ENCODE measurements around the gene CGREF1. TPM values are rescaled to one million over a fixed set of nuclear protein-coding genes. Genes with fewer than 3 reads are reported as not detected.

Gene CGREF1
- total RNA-seq, 1 donor from 2014 or later = 4.6 TPM

- DNase-seq (ENCODE audit: low read depth, low spot score) = peak; percentile 57
Measured at GRCh38 chr2:27050996-27051901, 67.7 kb downstream of the CGREF1 start, which contains the start of gene AGBL5. AGBL5 (plus strand) TSS chr2:27051668; CDS start chr2:27052959, 1,291 bp downstream.

Other genes starting within 250 kb of the CGREF1 start
- 1.1 and 2.0 TPM in 2 replicates for gene MAPRE3, start 148.5 kb downstream of the CGREF1 start, total RNA-seq
- gene TMEM214, start 86.2 kb downstream of the CGREF1 start, total RNA-seq = 21.2 and 26.9 TPM in 2 replicates
- gene AGBL5, start 67.5 kb downstream of the CGREF1 start, total RNA-seq = 18.8 and 24.3 TPM in 2 replicates
- gene OST4, start 47.5 kb downstream of the CGREF1 start, total RNA-seq = 360 and 398 TPM in 2 replicates
- gene EMILIN1, start 40.5 kb downstream of the CGREF1 start, total RNA-seq = 13.8 and 21.6 TPM in 2 replicates
- gene KHK, start 32.4 kb downstream of the CGREF1 start, total RNA-seq = 2.1 and 4.6 TPM in 2 replicates
- gene ABHD1, start 4.7 kb upstream of the CGREF1 start, total RNA-seq = not detected in 2 replicates
- gene PREB, start 15.5 kb upstream of the CGREF1 start, total RNA-seq = 34.7 and 40.7 TPM in 2 replicates
- not detected in 2 replicates for gene PRR30, start 20.3 kb upstream of the CGREF1 start, total RNA-seq
- not detected in 2 replicates for gene TCF23, start 29.9 kb upstream of the CGREF1 start, total RNA-seq
- 97.0 and 127 TPM in 2 replicates for gene ATRAID, start 92.9 kb upstream of the CGREF1 start, total RNA-seq
- 20.4 and 48.9 TPM in 2 replicates for gene SLC5A6, start 93.1 kb upstream of the CGREF1 start, total RNA-seq
- gene CAD, start 98.2 kb upstream of the CGREF1 start, total RNA-seq = 62.4 and 62.8 TPM in 2 replicates
- gene SLC30A3, start 143.9 kb upstream of the CGREF1 start, total RNA-seq = 0.11 TPM in 1 of 2 replicates, not detected in the other
- gene DNAJC5G, start 156.3 kb upstream of the CGREF1 start, total RNA-seq = not detected in 2 replicates
- not detected in 2 replicates for gene TRIM54, start 163.3 kb upstream of the CGREF1 start, total RNA-seq
- 0.20 and 0.39 TPM in 2 replicates for gene UCN, start 189.3 kb upstream of the CGREF1 start, total RNA-seq
- gene MPV17, start 204.0 kb upstream of the CGREF1 start, total RNA-seq = 38.8 and 43.0 TPM in 2 replicates
- gene GTF3C2, start 237.6 kb upstream of the CGREF1 start, total RNA-seq = 24.5 and 26.9 TPM in 2 replicates